DMS153 (cell line): ENCODE results near the gene SV2A.
"Not testable (repeated sequence)": the region's sequence is repeated elsewhere in the genome, so short reads cannot be mapped to it uniquely, and the experiment has no call there.

Experiments
- DNase-seq: peaks from one replicate; lab custom pipeline; 2025; lab: John Stamatoyannopoulos, UW

The SV2A gene

GRCh38 chr1:149929856-149930255, 12.2 kb upstream of the SV2A start:
- DNase-seq = no peak

GRCh38 chr1:149928401-149928724, 10.7 kb upstream of the SV2A start:
- no peak for DNase-seq

GRCh38 chr1:149927563-149928400, 10.1 kb upstream of the SV2A start, which contains the start of gene SF3B4:
Gene SF3B4, minus strand, starts transcription at chr1:149927803. Its CDS starts 44 bp downstream, at chr1:149927759.
- DNase-seq = peak; percentile 94

GRCh38 chr1:149927056-149927562, 9.5 kb upstream of the SV2A start:
- DNase-seq = no peak

- no peak for DNase-seq
These were observed 8.7 kb upstream of the SV2A start for GRCh38 chr1:149926296-149926695.

GRCh38 chr1:149925751-149926150, 8.1 kb upstream of the SV2A start:
- DNase-seq = no peak

- DNase-seq = no peak
These were observed 7.7 kb upstream of the SV2A start for GRCh38 chr1:149925345-149925744.

GRCh38 chr1:149923626-149924025, 6.0 kb upstream of the SV2A start:
- DNase-seq = no peak

GRCh38 chr1:149916898-149917252, 769 bp downstream of the SV2A start:
- no peak for DNase-seq

GRCh38 chr1:149916193-149916897, 1.3 kb downstream of the SV2A start:
- no peak for DNase-seq

GRCh38 chr1:149915429-149916192, 2.0 kb downstream of the SV2A start:
- no peak for DNase-seq

GRCh38 chr1:149914545-149914944, 3.1 kb downstream of the SV2A start:
- DNase-seq = no peak

- no peak for DNase-seq
These were observed 11.0 kb downstream of the SV2A start for GRCh38 chr1:149906570-149907075.

GRCh38 chr1:149903836-149904491, 13.7 kb downstream of the SV2A start:
- DNase-seq = no peak

GRCh38 chr1:149899460-149900284, 18.0 kb downstream of the SV2A start, which contains the start of gene BOLA1:
Gene BOLA1, plus strand, starts transcription at chr1:149899568. Its CDS starts 492 bp downstream, at chr1:149900060.
- DNase-seq = peak; percentile 95

- no peak for DNase-seq
These were observed 21.1 kb downstream of the SV2A start for GRCh38 chr1:149896575-149896974.

GRCh38 chr1:149888999-149889289, 28.7 kb downstream of the SV2A start:
- no peak for DNase-seq

- peak; percentile 84 for DNase-seq
These were observed 29.2 kb downstream of the SV2A start for GRCh38 chr1:149888247-149888998.

GRCh38 chr1:149887456-149888246, 30.0 kb downstream of the SV2A start:
- DNase-seq = peak; percentile 100

- not testable (repeated sequence) for DNase-seq
These were observed 30.5 kb downstream of the SV2A start for GRCh38 chr1:149887196-149887455.
